Osteoblast (primary cell): ENCODE results near the gene DUT. TPM values are rescaled to one million over a fixed set of nuclear protein-coding genes. Genes with fewer than 3 reads are reported as not detected.

Source experiments
- DNase-seq: peaks from one replicate; pipeline ENCODE4 v3.0.0; 2011; ENCODE audit warnings: low spot score, mixed read lengths; ENCODE audit not compliant: insufficient read length; ENCODE audit errors: missing footprints
- H2AFZ ChIP-seq: 2 replicates; pipeline ENCODE4 v1.6.0; 2011; ENCODE audit warnings: mild to moderate bottlenecking, low read length
- H3K27ac ChIP-seq: 2 replicates; pipeline ENCODE4 v1.5.1; 2011; ENCODE audit warnings: mild to moderate bottlenecking, low read depth, low read length, moderate library complexity
- H3K27me3 ChIP-seq: 2 replicates; pipeline ENCODE4 v1.6.0; 2012; ENCODE audit warnings: mild to moderate bottlenecking, control low read depth, inconsistent platforms, low read length, moderate library complexity; ENCODE audit not compliant: insufficient read depth
- H3K36me3 ChIP-seq: 2 replicates; pipeline ENCODE4 v1.5.1; 2011; ENCODE audit warnings: mild to moderate bottlenecking, low read length, control low read depth, moderate library complexity; ENCODE audit not compliant: insufficient read depth
- H3K4me1 ChIP-seq: 2 replicates; pipeline ENCODE4 v1.5.1; 2011; ENCODE audit warnings: mild to moderate bottlenecking, low read length, control low read depth, moderate library complexity; ENCODE audit not compliant: insufficient read depth
- H3K4me2 ChIP-seq: 2 replicates; pipeline ENCODE4 v1.6.0; 2011; ENCODE audit warnings: mild to moderate bottlenecking, low read length; ENCODE audit not compliant: insufficient read depth
- H3K4me3 ChIP-seq: fragments of 200-600 bp; sonication (generic); 3 replicates; pipeline ENCODE4 v1.5.1; 2012; ENCODE audit warnings: mild to moderate bottlenecking, low read length, inconsistent platforms; ENCODE audit not compliant: insufficient read depth
- H3K79me2 ChIP-seq: 2 replicates; pipeline ENCODE4 v1.6.0; 2012; ENCODE audit warnings: mild to moderate bottlenecking, low read length, control low read depth, inconsistent platforms; ENCODE audit not compliant: insufficient read depth
- H3K9me3 ChIP-seq: 2 replicates; pipeline ENCODE4 v1.5.1; 2011; ENCODE audit warnings: low read depth, low read length, control low read depth
- H4K20me1 ChIP-seq: 2 replicates; pipeline ENCODE4 v1.6.0; 2012; ENCODE audit warnings: mild to moderate bottlenecking, low read length, control low read depth; ENCODE audit not compliant: insufficient read depth
- total RNA-seq: library from RNA; depleted of rRNA; stranded (reverse); fragments of >200 nt; gene quantifications from 2 replicates; pipeline ENCODE4 v1.2.3, GENCODE V29; 2012
- TF ChIP-seq, protein P1 (sequence below): IDR thresholded peaks from 2 replicates; pipeline ENCODE4 v1.5.1; 2011; ENCODE audit warnings: mild to moderate bottlenecking, low read depth, low read length, moderate library complexity; ENCODE audit errors: extremely low read depth

DUT gene
- total RNA-seq, 1 donor = 49.2 TPM

- H2AFZ ChIP-seq = no peak overlapping the region
- no peaks in the 10 kb centered on the region for H3K9me3 ChIP-seq
- no peak overlapping the region for H3K4me3 ChIP-seq
- no peaks in the 10 kb centered on the region for H3K4me1 ChIP-seq
- H3K36me3 ChIP-seq = no peaks in the 10 kb centered on the region
- H3K79me2 ChIP-seq = no peaks in the 10 kb centered on the region
- no peak overlapping the region for H3K27ac ChIP-seq
- H3K4me2 ChIP-seq = no peak overlapping the region
- no peaks in the 10 kb centered on the region for H4K20me1 ChIP-seq
- H3K27me3 ChIP-seq = no peaks in the 10 kb centered on the region
- no peak for DNase-seq
- TF ChIP-seq, protein P1, sequence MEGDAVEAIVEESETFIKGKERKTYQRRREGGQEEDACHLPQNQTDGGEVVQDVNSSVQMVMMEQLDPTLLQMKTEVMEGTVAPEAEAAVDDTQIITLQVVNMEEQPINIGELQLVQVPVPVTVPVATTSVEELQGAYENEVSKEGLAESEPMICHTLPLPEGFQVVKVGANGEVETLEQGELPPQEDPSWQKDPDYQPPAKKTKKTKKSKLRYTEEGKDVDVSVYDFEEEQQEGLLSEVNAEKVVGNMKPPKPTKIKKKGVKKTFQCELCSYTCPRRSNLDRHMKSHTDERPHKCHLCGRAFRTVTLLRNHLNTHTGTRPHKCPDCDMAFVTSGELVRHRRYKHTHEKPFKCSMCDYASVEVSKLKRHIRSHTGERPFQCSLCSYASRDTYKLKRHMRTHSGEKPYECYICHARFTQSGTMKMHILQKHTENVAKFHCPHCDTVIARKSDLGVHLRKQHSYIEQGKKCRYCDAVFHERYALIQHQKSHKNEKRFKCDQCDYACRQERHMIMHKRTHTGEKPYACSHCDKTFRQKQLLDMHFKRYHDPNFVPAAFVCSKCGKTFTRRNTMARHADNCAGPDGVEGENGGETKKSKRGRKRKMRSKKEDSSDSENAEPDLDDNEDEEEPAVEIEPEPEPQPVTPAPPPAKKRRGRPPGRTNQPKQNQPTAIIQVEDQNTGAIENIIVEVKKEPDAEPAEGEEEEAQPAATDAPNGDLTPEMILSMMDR = no peak
These were observed 32.3 kb upstream of the DUT start for GRCh38 chr15:48298914-48299313.

- TF ChIP-seq, protein P1 = no peak
- H3K27ac ChIP-seq = no peak overlapping the region
- no peaks in the 10 kb centered on the region for H3K36me3 ChIP-seq
- no peak overlapping the region for H3K4me2 ChIP-seq
- no peak for DNase-seq
- no peaks in the 10 kb centered on the region for H3K4me1 ChIP-seq
- no peaks in the 10 kb centered on the region for H3K9me3 ChIP-seq
- no peaks in the 10 kb centered on the region for H3K27me3 ChIP-seq
- H4K20me1 ChIP-seq = no peaks in the 10 kb centered on the region
- no peak overlapping the region for H3K4me3 ChIP-seq
- no peak overlapping the region for H2AFZ ChIP-seq
- H3K79me2 ChIP-seq = no peaks in the 10 kb centered on the region
These were observed 31.2 kb upstream of the DUT start for GRCh38 chr15:48300038-48300437.

DNA sequence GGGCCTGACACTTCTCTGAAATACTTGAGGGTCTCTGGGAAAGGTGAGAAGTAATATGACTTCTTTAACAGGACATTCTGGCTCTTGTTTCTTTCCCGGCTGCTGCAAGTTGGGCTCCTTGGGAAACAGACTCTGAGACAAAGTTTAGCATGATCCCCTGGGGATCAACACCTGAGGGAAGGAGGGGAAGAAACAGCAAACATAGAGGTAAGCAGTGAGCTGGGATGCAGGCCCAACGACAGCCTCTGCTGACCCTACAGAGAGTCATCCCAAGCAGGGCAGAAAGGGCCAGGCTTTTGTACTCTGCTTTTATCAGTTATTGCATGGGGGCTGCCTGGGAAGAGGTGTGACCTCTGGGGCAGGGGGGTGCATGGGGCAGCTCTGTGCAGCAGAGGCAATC, 26.8 kb upstream of the DUT start:
- no peak overlapping the region for H3K27ac ChIP-seq
- H3K9me3 ChIP-seq = no peaks in the 10 kb centered on the region
- no peak overlapping the region for H3K4me2 ChIP-seq
- DNase-seq = no peak
- no peaks in the 10 kb centered on the region for H3K27me3 ChIP-seq
- H4K20me1 ChIP-seq = no peaks in the 10 kb centered on the region
- H3K4me3 ChIP-seq = no peak overlapping the region
- H3K79me2 ChIP-seq = no peaks in the 10 kb centered on the region
- no peak overlapping the region for H2AFZ ChIP-seq
- H3K36me3 ChIP-seq = no peaks in the 10 kb centered on the region
- TF ChIP-seq, protein P1 = no peak
- no peaks in the 10 kb centered on the region for H3K4me1 ChIP-seq

GRCh38 chr15:48306639-48307038, 24.6 kb upstream of the DUT start:
- H3K79me2 ChIP-seq = no peaks in the 10 kb centered on the region
- TF ChIP-seq, protein P1 = no peak
- no peaks in the 10 kb centered on the region for H3K9me3 ChIP-seq
- H3K4me3 ChIP-seq = no peak overlapping the region
- no peak overlapping the region for H3K27ac ChIP-seq
- H3K27me3 ChIP-seq = no peaks in the 10 kb centered on the region
- H4K20me1 ChIP-seq = no peaks in the 10 kb centered on the region
- no peaks in the 10 kb centered on the region for H3K4me1 ChIP-seq
- DNase-seq = no peak
- H3K36me3 ChIP-seq = no peaks in the 10 kb centered on the region
- no peak overlapping the region for H3K4me2 ChIP-seq
- H2AFZ ChIP-seq = no peak overlapping the region
